Stimulated activated naive CD8-positive, alpha-beta T cell treated with anti-CD3 and anti-CD28 coated beads, Interleukin-15, Interleukin-2, amounts not matched to agents 100 U/mL and 50 U/mL, for 24 hours (primary cell): Measurements from ENCODE around the gene RSU1.

Experiments
- ATAC-seq: fragments of 150-1000 bp; cut with Tn5 transposase; one replicate; pipeline ENCODE4 v1.10.0; 2021
- DNase-seq: peaks from one replicate; pipeline ENCODE4 v3.0.0; 2021

Gene RSU1

DNA sequence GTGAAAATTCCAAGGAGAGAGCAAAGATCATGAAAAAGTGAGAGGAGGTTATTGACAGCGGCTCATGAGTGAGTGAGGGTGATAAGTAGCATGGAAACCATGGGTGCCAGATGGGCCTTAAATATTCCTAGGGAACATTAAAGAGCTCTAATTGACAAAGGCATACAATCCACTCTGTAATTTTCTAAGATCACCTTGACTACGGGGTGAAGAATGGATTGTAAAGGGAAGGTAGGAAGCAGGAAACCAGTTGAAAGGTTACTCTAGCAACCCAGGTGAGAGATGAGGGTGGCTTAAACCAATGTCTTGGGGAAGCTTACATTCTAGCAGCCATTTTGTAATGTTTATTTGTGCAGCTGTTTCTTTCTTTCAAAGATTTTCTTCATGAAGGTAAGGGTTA lies 75.7 kb downstream of the RSU1 start:
- no peak for ATAC-seq
- DNase-seq: no peak

DNA sequence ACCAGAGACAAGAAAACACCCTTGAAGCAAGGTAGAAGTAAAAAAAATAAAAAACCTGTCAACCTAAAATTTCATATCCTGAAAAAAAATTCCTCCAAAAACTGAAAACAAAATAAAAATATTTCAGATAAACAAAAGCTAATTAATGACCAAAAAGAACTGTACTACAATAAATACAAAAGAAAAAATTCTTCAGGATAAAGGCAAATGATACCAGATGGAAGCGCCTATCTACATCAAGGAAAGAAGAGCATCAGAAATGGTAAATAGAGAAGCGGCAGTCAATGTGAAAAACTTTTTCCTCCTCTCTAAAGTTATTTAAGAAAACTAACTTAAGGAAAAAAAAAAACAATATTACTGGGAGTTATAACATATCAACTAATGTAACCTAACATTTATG lies 79.8 kb downstream of the RSU1 start:
- DNase-seq (no peak), ATAC-seq (no peak)

DNA sequence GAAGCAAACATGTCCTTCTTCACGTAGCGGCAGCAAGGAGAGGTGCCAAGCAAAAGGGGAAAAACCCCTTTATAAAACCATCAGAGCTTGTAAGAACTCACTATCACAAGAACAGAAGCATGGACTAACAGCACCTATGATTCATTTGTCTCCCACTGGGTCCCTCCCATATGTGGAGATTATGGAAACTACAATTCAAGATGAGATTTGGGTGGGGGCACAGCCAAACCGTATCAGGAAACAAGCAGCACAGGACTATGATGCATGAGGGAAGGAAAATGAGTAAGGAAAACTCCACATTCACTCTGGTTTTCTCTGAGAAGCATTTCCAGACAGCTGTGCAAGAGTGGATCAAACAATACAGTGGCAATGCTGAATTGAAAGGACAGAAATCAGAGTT lies 81.6 kb downstream of the RSU1 start:
- ATAC-seq (no peak), DNase-seq (no peak)

DNA sequence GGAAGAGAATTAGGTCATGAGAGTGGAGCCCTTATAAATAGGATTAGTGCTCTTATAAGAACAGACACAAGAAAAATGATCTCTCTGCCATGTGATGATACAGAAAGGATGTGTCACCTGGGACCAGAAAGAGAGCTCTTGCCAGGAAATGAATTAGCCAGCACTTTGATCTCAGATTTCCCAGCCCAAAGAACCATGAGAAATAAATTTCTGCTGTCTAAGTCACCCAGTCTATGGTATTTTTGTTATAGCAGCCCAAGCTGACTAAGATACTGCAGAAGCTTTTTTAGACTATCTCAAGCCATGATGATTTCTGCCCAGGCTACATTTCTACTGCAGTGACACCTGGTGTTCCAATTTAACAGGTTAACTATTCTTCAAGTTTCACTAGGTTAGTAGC lies 84.8 kb downstream of the RSU1 start:
- DNase-seq: no peak

DNA sequence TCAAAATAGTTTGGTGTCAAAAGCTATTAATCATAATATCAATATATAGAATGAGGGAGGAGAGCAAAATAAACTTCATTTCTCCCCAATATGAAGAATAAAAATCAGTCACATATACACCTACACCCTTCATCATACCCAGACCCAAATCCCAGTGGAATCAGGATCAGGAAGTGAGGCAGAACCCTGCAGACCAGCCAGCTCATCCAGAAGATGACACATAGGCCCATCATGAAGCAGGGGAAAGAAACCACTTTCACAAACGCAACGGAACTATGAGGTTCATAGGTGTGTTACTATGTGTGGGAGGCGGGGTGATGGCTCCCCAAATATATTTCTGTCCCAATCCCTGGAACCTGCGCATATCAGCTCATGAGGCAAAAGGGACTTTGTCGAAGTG lies 89.0 kb downstream of the RSU1 start:
- DNase-seq: no peak
- ATAC-seq: no peak

More for the DNA sequence above, 84.8 kb downstream of the RSU1 start:
- no peak for ATAC-seq

DNA sequence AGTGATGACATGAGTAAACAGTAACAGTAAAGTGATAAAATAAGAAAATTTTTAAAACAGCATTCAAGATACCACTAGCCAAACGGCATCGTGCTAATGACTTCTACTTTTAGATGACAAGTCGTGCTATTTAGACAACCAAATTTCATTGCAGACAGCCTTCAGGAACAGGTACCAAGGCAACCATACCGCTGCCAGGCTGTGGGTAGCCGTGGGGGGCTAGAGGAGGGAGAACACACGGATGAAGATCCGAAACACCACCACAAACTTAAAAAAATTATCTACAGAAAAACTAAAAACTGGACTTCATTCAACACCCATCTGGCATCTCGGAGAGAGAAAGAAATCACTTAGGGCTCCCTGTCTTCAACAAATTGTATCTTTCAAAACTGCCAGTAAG lies 89.6 kb downstream of the RSU1 start:
- DNase-seq (no peak), ATAC-seq (no peak)

DNA sequence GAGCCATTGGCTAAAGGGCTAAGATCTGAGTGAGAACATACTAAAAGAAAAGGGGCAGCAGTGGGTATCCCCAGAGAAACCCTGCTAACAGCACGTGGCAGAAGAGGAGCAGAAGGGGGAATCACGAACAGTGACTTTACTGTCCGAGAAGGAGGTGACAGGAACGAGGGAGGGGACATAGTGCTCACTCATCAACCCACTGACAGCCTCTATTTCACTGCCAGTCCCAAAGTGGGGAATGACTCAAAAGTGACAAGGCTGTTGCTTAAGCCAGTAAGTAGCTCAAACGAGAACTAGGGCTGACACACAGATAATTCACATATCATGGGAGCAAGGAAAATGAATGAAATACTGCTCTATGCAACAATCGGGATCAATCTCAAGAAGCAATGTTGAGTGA lies 92.7 kb downstream of the RSU1 start:
- ATAC-seq (no peak), DNase-seq (no peak)

DNA sequence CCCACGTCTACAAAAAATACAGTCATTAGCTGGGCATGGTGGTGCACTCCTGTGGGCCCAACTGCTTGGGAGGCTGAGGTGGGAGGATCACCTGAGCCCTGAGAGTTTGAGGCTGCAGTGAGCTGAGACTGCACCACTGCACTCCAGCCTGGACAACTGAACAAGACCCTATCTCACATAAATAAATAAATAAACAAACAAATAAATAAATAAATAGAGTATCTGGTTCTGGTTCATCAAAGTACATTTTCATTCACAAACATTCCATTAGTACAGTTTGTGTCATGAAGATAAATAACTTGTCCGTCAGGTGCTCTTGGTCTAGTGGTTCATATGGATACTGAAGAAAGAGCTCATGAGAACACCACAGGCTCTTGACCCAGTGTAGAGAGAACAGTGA lies 96.4 kb downstream of the RSU1 start:
- DNase-seq (no peak), ATAC-seq (no peak)

DNA sequence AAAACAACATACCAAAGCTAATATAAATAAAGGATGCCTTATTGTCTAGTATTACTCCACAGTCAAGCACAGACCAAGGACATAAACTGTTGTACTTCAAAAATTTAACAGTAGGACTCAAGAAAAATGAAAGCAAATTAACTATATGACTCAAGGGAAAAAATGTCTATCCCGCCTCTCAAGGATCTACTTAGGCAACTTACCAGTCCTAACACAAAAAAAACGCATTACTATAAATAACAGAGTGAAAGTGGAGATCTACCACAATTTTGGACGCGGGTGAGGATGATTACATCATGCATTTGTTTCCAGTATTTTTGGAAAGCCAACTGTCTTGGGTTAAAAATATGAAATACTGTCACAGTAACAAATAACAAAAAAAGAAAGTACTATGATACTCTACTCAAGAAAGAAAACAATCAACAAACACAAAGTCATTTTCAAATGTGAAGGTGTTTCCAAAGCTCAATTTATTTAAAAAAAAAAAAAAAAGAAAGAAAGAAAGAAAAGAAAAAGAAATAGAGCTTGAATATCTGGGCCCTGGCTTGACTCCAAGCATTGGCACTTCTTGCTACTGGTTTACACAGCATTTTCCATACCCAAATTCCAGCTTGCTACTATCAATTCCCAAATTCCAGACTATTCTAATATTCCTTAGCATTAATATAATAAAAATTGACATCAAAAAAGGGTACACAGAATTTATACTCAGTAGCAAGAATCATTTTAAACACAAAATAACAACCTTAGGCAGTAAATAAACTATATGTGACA lies 99.4 kb downstream of the RSU1 start:
- DNase-seq: no peak
- ATAC-seq: no peak

DNA sequence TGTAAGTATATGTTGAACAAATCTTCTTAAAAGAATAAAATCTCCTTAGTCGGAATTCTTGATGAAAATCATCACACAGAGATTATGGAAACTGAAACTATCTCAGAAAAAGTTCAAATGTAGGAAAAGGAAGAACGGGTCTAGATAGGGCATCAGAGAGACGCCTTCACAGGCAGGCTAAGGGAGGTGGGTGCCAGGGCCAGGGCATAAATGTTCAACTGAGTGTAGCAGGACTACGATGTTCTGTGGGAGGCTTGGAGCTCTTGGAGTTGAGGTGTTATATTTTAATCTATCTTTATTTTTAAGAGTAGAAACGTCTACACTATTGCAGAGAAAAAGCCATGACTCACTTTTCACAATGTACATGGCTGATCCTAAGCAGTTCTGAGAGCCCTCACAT lies 101.2 kb downstream of the RSU1 start:
- DNase-seq (no peak), ATAC-seq (no peak)

DNA sequence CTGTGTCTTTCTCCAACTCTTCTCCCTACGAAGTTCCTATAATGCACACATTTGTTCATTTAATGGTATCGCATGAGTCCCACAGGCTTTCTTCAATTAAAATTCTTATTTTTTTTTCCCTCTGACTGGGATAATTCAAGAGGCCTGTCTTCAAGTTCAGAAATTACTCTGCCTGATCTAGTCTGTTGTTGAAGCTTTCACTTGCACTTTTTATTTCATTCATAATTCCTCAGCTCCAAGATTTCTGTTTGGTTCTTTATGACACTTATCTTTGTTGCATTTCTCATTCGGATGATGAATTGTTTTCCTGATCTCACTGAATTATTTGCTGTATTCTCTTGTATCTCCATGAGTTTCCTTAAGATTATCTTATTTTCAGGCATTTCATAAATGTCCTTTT lies 103.9 kb downstream of the RSU1 start:
- DNase-seq (no peak), ATAC-seq (no peak)

DNA sequence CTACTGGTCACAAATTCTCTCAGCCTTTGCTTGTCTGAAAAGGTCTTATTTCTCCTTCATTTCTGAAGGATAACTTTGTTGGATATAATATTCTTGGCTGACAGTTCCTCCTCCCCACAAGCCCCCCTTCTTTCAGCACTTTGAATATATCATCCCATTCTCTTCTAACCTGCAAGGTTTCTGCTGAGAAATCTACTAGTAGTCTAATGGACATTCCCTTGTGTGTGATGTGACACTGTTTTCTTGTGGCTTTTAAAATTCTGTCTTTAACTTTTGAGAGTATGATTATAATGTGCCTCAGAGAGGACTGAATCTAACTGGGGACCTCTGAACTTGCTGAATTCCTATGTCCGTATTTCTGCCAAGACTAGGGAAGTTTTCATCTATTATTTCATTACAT lies 104.3 kb downstream of the RSU1 start:
- no peak for DNase-seq
- no peak for ATAC-seq

DNA sequence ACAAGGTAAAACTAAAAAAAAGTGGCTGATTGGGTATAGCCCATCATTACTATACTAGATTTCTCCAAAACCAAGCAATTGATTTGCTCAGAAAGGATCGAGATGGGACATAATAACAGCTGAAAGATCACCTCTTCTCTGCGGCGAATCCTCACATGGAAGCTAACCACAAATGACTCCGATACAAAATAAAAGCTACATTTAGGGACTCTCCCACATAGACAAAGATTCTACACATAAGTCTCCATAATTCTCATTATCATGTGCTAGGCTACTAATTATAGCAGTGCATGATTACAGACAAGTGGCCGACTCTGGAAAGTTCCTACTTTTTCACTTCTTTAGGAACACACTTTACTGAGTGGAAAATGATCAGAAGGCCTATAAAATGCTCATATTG lies 116.9 kb downstream of the RSU1 start:
- DNase-seq (no peak), ATAC-seq (no peak)

DNA sequence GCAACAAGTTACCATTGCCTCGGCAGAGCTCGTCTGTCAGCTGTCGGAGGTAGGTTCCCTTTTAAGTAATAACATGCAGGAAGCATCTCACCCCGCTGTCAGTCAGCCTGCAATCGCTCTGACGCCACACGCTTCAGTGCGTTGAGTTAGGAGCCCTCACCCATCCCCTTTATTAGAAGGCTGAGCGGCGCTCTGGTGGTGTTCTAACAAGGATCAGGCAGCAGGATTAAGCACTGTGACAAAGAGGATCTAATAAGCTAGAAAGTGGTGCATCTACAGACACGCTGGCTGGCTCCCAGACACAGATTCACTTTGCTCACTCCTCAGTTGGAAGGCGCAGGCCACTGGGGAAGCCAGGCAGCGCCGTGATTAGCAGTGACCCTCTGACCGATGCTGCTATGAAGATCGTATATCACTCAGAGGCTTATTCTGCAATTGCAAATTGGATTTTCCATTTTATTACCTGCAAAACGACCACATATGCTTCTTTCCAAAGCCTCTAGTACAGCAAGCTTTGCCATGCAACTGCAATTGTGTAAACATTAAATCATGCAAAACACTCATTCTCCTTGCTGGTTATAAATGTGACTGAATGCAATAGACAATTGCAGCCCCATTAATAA lies 117.7 kb downstream of the RSU1 start:
- DNase-seq (no peak), ATAC-seq (no peak)

DNA sequence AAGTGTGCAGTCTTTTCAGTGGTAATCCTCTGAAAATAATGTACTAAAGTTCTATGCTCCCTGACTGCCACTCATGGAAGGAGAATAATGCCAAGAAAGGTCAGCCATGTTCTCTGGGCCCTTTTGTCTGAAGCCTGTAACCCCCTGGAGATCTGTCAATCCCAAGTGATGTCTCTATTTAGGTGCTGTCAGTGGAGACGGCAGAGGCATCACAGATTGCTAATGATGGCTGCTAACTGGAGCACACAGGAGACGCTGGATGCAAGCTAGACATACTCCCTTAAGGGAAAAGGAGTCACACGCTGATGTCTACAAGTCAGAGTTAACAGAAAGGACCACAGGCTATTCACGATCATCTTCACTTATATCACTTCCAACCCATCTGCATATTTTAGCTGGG lies 118.8 kb downstream of the RSU1 start:
- DNase-seq: no peak
- no peak for ATAC-seq

DNA sequence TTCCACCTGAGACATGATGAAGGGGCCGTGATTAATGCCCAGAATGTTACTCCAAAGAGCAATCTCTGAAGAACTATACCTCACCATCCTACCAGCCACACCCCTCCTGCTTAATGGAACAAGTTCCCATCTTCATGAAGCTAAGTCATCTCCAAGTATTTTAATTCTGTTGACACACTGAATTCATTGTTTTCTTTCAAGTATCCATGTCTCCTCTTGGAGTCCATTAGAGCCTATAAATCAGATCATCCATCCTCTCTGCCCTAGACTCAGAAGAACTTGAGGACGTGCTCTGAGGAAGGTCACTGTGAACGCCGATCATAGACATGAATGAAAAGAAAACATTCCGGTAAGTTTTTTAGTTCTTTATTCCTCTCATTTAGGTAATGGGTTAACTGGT lies 126.8 kb downstream of the RSU1 start:
- no peak for DNase-seq
- no peak for ATAC-seq

DNA sequence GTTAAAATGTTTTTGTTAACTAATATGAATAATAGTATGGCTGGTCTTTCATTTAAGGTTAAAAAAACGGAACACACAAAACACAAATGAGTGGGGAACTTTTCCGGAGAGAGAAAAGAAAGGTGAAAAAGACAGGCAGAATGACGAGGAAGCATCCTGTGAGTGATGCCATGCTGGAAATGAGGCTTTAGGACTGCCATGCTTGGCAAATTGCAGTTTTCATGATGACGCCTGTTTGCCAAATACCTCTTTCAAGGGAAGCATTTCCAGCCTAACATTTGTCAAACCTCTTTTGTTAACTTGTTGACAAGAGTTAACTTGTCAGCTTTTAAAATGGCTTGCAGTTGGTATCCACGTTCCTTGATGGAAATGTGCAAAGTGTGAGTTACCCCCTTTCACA lies 127.5 kb downstream of the RSU1 start:
- no peak for ATAC-seq
- DNase-seq: no peak

DNA sequence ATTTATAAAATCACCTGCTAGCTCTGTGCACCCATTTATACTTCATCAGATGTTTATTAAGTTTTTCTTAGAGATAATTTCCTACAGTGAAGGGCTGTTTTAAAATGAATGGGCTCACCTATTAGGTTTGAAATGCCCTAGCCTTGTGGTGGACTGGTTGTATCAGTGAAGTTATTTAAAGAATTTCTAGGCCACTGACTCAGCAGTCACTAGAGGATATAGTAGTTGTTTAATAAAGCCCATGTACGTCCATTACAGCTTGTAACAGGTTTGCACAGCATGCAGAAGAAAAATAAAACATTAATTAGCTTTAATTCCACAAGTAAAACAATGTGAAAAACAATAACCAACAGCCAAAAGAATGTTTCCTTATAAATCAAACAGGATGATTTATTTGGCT lies 128.0 kb downstream of the RSU1 start:
- DNase-seq: no peak
- no peak for ATAC-seq

DNA sequence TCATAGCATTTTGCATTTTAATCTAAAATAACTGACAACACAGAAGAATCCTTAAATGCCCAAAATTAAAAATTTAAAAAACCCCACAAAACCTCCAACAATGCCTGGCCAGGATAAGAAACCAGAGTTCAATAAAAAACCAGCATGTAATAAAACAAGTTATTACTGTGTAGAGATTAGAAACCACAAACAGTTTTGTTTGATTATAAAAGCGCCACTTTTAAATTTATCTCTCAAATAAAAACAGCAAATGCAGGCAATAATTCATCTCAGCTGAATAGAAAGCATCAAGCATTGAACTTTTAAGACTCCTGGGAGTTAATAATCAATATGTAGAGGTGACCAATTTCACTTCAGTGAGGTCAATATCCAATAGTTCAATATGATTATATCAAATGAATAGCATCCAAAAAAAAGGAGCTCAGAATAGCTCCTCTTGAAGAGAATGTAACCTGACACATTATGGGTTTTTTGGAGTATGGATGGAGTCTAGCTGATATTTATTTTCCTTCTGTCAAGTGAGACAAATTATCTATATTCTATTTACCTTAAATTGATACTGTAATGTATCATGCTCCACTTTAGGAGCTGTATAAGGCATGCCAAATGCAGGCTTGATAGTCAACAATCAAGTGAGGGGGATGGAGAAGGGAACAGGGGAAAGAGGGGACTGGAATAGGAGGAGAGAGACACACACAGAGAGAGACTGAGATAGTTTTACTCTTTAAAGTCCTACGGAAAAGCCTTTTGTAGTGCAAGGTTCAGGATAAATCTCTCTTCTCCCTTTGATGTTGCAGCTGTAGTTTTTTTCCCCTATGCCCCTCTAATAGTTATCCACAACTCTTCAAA lies 130.9 kb downstream of the RSU1 start:
- no peak for DNase-seq
- no peak for ATAC-seq

DNA sequence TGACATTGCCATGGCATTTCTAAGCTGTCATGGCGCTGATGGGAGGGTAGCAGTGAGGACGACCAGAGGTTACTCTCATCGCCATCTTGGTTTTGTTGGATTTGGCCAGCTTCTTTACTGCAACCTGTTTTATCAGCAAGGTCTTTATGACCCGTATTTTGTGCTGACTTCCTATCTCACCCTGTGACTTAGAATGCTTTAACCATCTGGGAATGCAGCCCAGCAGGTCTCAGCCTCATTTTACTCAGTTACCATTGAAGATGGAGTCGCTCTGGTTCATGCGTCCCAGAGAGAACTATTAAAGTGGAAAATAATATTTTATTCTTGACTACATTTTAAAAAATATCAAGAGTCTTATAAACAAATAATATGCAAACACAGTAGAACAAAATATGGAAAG lies 131.7 kb downstream of the RSU1 start:
- no peak for ATAC-seq
- no peak for DNase-seq

DNA sequence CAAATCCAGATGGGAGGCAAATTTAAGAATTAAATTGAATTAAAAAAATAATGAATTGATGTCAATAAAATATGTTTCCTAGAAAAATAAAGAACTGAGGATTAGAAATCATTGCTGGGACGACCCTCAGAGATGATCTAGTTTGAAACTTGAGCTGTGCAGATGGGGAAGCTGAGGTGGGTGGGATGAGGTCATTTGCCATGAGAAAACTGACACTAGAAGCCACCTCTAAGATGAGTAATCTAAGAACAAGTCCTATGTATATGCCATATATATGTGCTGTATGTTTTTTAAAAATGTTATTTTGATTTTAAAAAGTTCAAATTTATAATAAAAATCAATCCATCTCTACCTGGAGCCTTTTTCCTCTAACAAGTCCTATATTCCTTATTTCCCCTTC lies 135.7 kb downstream of the RSU1 start:
- no peak for DNase-seq
- ATAC-seq: peak; percentile 87

DNA sequence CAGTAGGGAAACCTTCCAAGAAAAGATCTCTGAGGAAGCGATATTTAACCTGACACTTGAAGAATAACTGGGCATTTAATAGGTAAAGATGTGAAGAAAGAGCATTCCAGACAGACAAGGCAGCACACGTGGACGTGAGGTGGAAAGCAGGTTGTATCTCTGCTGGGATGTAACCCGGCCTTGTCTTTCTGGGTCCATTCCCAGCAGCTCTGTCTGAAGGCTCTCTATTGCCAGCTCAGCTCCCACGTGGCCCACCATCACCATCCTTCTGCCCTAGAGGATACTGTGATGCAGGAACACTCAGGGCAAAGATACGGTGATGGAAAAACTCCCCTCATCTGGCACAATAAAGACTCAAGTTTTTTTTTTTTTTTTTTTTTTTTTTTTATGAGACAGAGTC lies 137.7 kb downstream of the RSU1 start:
- ATAC-seq (no peak), DNase-seq (no peak)

DNA sequence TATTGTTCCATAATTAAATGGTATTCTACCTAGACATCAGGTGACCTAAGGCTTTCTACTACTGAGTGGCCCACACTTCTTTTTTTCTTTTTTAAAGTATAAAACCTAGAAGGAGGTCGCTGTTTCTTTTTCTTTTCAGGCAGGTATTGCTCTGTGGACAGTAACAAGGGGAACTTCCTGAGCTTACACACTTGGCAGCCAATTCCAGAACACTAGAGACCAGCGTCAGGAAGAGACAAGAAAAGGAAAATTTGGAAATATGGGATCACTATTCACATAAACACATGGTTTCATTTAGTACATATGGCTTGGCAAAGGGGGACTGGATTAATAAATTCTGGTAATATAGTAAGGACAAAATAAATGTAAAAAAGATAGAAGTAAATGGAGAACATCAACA lies 141.9 kb downstream of the RSU1 start:
- ATAC-seq: no peak
- DNase-seq: no peak
